CD14-positive monocyte (primary cell): ENCODE measurements around the gene COL25A1. TPM values are rescaled to one million over a fixed set of nuclear protein-coding genes. Genes with fewer than 3 reads are reported as not detected.

Experiments
- DNase-seq, 3 donors: peaks; one replicate each; pipeline ENCODE4 v3.0.0-alpha.2; 2011 to 2022
- H2AFZ ChIP-seq: 2 replicates; pipeline ENCODE4 v1.6.0; 2012; ENCODE audit warnings: mild to moderate bottlenecking, low read depth, low read length, inconsistent platforms; ENCODE audit not compliant: insufficient read depth, poor library complexity, severe bottlenecking
- H3K27ac ChIP-seq, 2 donors: 1 replicate in 1 of 2; 2 replicates in 1 of 2; pipeline ENCODE4 v1.5.1; 2012 to 2013; ENCODE audit warnings: low read length in 2 of 2, control low read depth in 1 of 2, inconsistent platforms in 1 of 2, low read depth in 1 of 2, mild to moderate bottlenecking in 1 of 2
- H3K27me3 ChIP-seq, 2 donors: one replicate each; pipeline versions ENCODE4 v1.6.0 to v1.6.1; 2011 to 2013; ENCODE audit warnings: low read length in 2 of 2; ENCODE audit not compliant: control insufficient read depth in 2 of 2, insufficient read depth in 2 of 2
- H3K36me3 ChIP-seq, 2 donors: replicated peaks in 1 of 2; 1 replicate in 1 of 2; 2 replicates in 1 of 2; pipeline versions ENCODE4 v1.5.1 to v1.6.1; 2012 to 2013; ENCODE audit warnings: low read length in 2 of 2, control low read depth in 1 of 2, inconsistent platforms in 1 of 2, mild to moderate bottlenecking in 1 of 2; ENCODE audit not compliant: insufficient read depth in 2 of 2, control insufficient read depth in 1 of 2
- H3K4me1 ChIP-seq, 2 donors: 1 replicate in 1 of 2; 2 replicates in 1 of 2; pipeline versions ENCODE4 v1.5.1 to v1.6.1; 2012 to 2013; ENCODE audit warnings: low read length in 2 of 2, control low read depth in 1 of 2, inconsistent platforms in 1 of 2, mild to moderate bottlenecking in 1 of 2, moderate library complexity in 1 of 2; ENCODE audit not compliant: insufficient read depth in 2 of 2, control insufficient read depth in 1 of 2
- H3K4me2 ChIP-seq: replicated peaks from 2 replicates; pipeline ENCODE3; 2012; ENCODE audit warnings: low read length, moderate library complexity, mild to moderate bottlenecking; ENCODE audit not compliant: poor library complexity, severe bottlenecking; ENCODE audit errors: extremely low read depth
- H3K4me3 ChIP-seq, 3 experiments: fragments of 200-600 bp in 1 of 3; sonication (generic) in 1 of 3; replicated peaks in 1 of 3; 1 replicate in 2 of 3; 2 replicates in 1 of 3; pipeline ENCODE4 v1.5.1; 2011 to 2013; ENCODE audit warnings: low read length in 3 of 3, mild to moderate bottlenecking in 3 of 3, control low read depth in 2 of 3, low read depth in 2 of 3, inconsistent platforms in 1 of 3, moderate library complexity in 1 of 3
- H3K79me2 ChIP-seq: 2 replicates; pipeline ENCODE4 v1.6.0; 2012; ENCODE audit warnings: mild to moderate bottlenecking, control low read depth, inconsistent platforms, low read length, moderate library complexity; ENCODE audit not compliant: insufficient read depth
- H3K9ac ChIP-seq: 2 replicates; pipeline ENCODE4 v1.6.0; 2017; ENCODE audit warnings: low read length, mild to moderate bottlenecking; ENCODE audit not compliant: insufficient read depth, poor library complexity, severe bottlenecking
- H3K9me3 ChIP-seq, 2 donors: replicated peaks in 1 of 2; 1 replicate in 1 of 2; 2 replicates in 1 of 2; pipeline versions ENCODE4 v1.5.1 to v1.6.1; 2012 to 2013; ENCODE audit warnings: low read length in 2 of 2, control low read depth in 1 of 2; ENCODE audit not compliant: control insufficient read depth in 1 of 2, insufficient read depth in 1 of 2
- H4K20me1 ChIP-seq: 2 replicates; pipeline ENCODE4 v1.6.0; 2012; ENCODE audit warnings: mild to moderate bottlenecking, low read length, control low read depth, moderate library complexity; ENCODE audit not compliant: insufficient read depth
- H3K27ac Mint-ChIP-seq, 7 donors: one replicate each; pipeline ENCODE4 v1.8.0; 2020; ENCODE audit warnings: mild to moderate bottlenecking in 7 of 7, mixed read lengths in 7 of 7, moderate library complexity in 6 of 7, inconsistent platforms in 2 of 7
- H3K27me3 Mint-ChIP-seq, 3 donors: one replicate each; pipeline ENCODE4 v1.8.0; 2021 to 2022; ENCODE audit warnings: low read depth in 3 of 3, mild to moderate bottlenecking in 3 of 3, mixed read lengths in 3 of 3, moderate library complexity in 3 of 3, inconsistent platforms in 1 of 3
- H3K36me3 Mint-ChIP-seq, 2 donors: one replicate each; pipeline ENCODE4 v1.8.0; 2020; ENCODE audit warnings: mixed read lengths in 2 of 2, inconsistent platforms in 1 of 2, mild to moderate bottlenecking in 1 of 2
- H3K4me1 Mint-ChIP-seq: one replicate; pipeline ENCODE4 v1.8.0; 2020; ENCODE audit warnings: mild to moderate bottlenecking, mixed read lengths
- H3K4me3 Mint-ChIP-seq, 2 donors: one replicate each; pipeline ENCODE4 v1.8.0; 2020; ENCODE audit warnings: mild to moderate bottlenecking in 2 of 2, mixed read lengths in 2 of 2, moderate library complexity in 1 of 2
- H3K9me3 Mint-ChIP-seq, 7 donors: one replicate each; pipeline ENCODE4 v1.8.0; 2020 to 2022; ENCODE audit warnings: mixed read lengths in 7 of 7, mild to moderate bottlenecking in 6 of 7, moderate library complexity in 6 of 7, inconsistent platforms in 2 of 7
- CTCF ChIP-seq: fragments of 200-600 bp; IDR thresholded peaks from one replicate; pipeline ENCODE4 v1.8.0; 2022; ENCODE audit warnings: antibody characterized with exemption, mild to moderate bottlenecking
- WGBS: methylation state at CpG from one replicate; pipeline ENCODE4 v1.1.5; 2013; ENCODE audit warnings: missing lambda C conversion rate; ENCODE audit not compliant: insufficient coverage; 5-methylcytosine and 5-hydroxymethylcytosine counted together
- intact Hi-C, 2 donors: fragments of 100-400 bp; cut with micrococcal nuclease; formaldehyde crosslinking; loops; one replicate each; pipeline versions ENCODE4 v1.15.0 to v1.15.1; 2023
- polyA plus RNA-seq, 3 donors: library from polyadenylated mRNA; depleted of rRNA in 1 of 3; unstranded in 2 of 3; stranded (reverse) in 1 of 3; fragments of 300-500 nt in 2 of 3; fragments of >200 nt in 1 of 3; fragmentation: Illumina TruSeq in 2 of 3; gene quantifications; 1 replicate in 2 of 3; 2 replicates in 1 of 3; pipeline ENCODE4 v1.2.3, GENCODE V29; 2012 to 2021

The COL25A1 gene
- polyA plus RNA-seq, 3 donors, result not detected

- H3K9me3 Mint-ChIP-seq, result peaks cover 8 to 35% (median 13%) of the 10 kb centered on the region in 7 donors
- no peak overlapping the region for H3K4me3 Mint-ChIP-seq
- Histone ChIP-seq H3K27ac (no peak overlapping the region), H3K4me2 (no peak overlapping the region), H4K20me1 (no peaks in the 10 kb centered on the region), H3K9me3 (peaks cover 0 to 20% of the 10 kb centered on the region in 2 donors), H3K36me3 (no peaks in the 10 kb centered on the region), H2AFZ (no peak overlapping the region), H3K79me2 (no peaks in the 10 kb centered on the region), H3K4me3 (no peak overlapping the region), H3K27me3 (no peaks in the 10 kb centered on the region), H3K4me1 (no peaks in the 10 kb centered on the region), H3K9ac (no peak overlapping the region)
- peak overlapping the region in 1 of 7 donors; percentile 80 for H3K27ac Mint-ChIP-seq
- H3K27me3 Mint-ChIP-seq, result no peaks in the 10 kb centered on the region
- no peaks in the 10 kb centered on the region for H3K4me1 Mint-ChIP-seq
- no peaks in the 10 kb centered on the region for H3K36me3 Mint-ChIP-seq
- intact Hi-C loops, result no loop called here
- WGBS, result 54% methylated on average over 1 of the region's 2 CpGs
- TF ChIP-seq CTCF, result no peak
- DNase-seq, result no peak
These were observed 287.0 kb downstream of the COL25A1 start for GRCh38 chr4:109015413-109015810.

- no peak overlapping the region for H2AFZ ChIP-seq
- no peak overlapping the region for H3K4me3 Mint-ChIP-seq
- no peaks in the 10 kb centered on the region for H4K20me1 ChIP-seq
- H3K4me2 ChIP-seq, result no peak overlapping the region
- no peak overlapping the region for H3K27ac ChIP-seq
- peaks cover 0 to 20% of the 10 kb centered on the region in 2 donors for H3K9me3 ChIP-seq
- DNase-seq, result no peak
- H3K9me3 Mint-ChIP-seq, result peaks cover 8 to 35% (median 13%) of the 10 kb centered on the region in 7 donors
- no peaks in the 10 kb centered on the region for H3K4me1 Mint-ChIP-seq
- intact Hi-C loops, result no loop called here
- 94% methylated on average over 6 of the region's 11 CpGs for WGBS
- no peaks in the 10 kb centered on the region for H3K79me2 ChIP-seq
- H3K36me3 Mint-ChIP-seq, result no peaks in the 10 kb centered on the region
- no peak overlapping the region for H3K4me3 ChIP-seq
- H3K36me3 ChIP-seq, result no peaks in the 10 kb centered on the region
- H3K9ac ChIP-seq, result no peak overlapping the region
- peak overlapping the region in 1 of 7 donors; percentile 46 for H3K27ac Mint-ChIP-seq
- TF ChIP-seq CTCF, result no peak
- no peaks in the 10 kb centered on the region for H3K27me3 ChIP-seq
- H3K4me1 ChIP-seq, result no peaks in the 10 kb centered on the region
- no peaks in the 10 kb centered on the region for H3K27me3 Mint-ChIP-seq
These were observed 287.7 kb downstream of the COL25A1 start for GRCh38 chr4:109014593-109015412.
